ENCODE measurements around the gene IRF2BP2.
"Not testable (repeated sequence)": the region's sequence is repeated elsewhere in the genome, so short reads cannot be mapped to it uniquely, and the experiment has no call there.

DNA sequence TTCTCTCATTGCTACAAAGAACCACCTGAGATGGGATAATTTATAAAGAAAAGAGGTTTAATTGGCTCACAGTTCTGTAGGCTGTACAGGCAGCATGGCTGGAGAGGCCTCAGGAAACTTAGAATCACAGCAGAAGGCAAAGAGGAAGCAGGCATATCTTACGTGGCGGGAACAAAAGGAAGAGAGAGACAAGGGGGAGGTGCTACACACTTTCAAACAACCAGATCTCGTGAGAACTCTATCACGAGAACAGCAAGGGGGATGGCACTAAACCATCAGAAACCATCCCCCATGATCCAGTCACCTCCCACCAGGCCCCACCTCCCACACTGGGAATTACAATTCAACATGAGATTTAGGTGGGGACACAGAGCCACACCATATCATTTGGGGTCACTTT is 15.4 kb downstream of the IRF2BP2 start:
- TF ChIP-seq, protein P1, sequence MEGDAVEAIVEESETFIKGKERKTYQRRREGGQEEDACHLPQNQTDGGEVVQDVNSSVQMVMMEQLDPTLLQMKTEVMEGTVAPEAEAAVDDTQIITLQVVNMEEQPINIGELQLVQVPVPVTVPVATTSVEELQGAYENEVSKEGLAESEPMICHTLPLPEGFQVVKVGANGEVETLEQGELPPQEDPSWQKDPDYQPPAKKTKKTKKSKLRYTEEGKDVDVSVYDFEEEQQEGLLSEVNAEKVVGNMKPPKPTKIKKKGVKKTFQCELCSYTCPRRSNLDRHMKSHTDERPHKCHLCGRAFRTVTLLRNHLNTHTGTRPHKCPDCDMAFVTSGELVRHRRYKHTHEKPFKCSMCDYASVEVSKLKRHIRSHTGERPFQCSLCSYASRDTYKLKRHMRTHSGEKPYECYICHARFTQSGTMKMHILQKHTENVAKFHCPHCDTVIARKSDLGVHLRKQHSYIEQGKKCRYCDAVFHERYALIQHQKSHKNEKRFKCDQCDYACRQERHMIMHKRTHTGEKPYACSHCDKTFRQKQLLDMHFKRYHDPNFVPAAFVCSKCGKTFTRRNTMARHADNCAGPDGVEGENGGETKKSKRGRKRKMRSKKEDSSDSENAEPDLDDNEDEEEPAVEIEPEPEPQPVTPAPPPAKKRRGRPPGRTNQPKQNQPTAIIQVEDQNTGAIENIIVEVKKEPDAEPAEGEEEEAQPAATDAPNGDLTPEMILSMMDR (IDR thresholded peaks at IDR 0.05; ENCODE audit: insufficient read depth, low read depth, low read length) = not testable (repeated sequence)
- TF ChIP-seq EZH2 (IDR thresholded peaks at IDR 0.05; ENCODE audit: insufficient read depth, low read length) = not testable (repeated sequence)
